Stimulated activated CD4-positive, alpha-beta T cell treated with anti-CD3 and anti-CD28 coated beads, Interleukin-4, amount 100 ng/mL, for 48 hours (primary cell): ENCODE results near the gene CD109.
"Not testable (repeated sequence)": the region's sequence is repeated elsewhere in the genome, so short reads cannot be mapped to it uniquely, and the experiment has no call there.

ENCODE experiments used
- DNase-seq, 2 donors: peaks; one replicate each; pipeline ENCODE4 v3.0.0-alpha.2; 2020; ENCODE audit warnings: low read depth in 2 of 2

The CD109 gene

DNA sequence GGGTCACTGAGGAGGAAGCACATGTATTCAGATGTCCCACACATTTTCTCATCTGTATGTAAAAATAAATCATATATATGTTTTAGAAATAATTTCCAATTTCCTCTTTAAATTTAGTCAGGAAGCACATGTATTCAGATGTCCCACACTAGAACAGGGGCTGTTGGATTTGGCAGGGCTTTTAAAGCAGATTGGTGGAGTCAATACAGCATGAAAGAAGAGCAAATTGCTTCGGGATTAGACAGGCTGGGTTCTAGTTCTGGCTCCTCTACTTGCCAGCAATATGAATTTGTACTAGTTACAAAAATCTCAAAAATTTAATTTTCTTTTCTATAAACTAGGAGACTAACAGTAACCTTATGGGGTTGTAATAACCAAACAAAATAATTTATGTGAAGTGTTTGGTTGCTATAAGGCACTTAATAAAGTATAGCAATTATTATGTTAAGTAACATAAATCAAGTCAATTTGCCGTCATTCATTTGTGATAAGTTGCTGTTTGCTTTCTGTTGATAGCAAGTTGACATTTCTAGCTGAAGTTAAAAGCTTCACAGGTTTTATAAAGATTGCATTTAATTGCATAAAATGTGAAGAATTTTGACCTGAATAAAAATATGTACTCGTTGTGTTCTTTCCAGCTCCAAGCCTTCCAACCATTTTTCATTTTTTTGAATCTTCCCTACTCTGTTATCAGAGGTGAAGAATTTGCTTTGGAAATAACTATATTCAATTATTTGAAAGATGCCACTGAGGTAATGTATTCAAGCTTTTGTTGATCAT is 88.9 kb downstream of the CD109 start:
- DNase-seq = no peak

DNA sequence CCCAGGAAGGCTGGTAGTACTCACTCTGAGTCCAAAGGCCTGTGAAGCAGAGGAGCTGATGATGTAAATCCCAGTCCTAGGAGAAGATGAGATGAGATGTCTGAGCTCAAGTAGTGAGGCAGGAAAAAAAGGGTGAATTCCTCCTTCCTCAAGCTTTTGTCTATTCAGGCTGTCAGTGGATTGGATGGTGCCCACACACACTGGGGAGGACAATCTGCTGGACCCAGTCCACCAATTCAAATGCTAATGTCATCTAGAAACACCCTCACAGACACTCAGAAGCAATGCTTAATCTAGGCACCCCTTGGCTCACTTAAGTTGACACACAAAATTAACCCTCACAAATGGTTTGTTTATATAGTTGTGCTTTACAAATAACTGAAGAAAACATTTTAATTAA is 94.6 kb downstream of the CD109 start:
- DNase-seq = no peak

DNA sequence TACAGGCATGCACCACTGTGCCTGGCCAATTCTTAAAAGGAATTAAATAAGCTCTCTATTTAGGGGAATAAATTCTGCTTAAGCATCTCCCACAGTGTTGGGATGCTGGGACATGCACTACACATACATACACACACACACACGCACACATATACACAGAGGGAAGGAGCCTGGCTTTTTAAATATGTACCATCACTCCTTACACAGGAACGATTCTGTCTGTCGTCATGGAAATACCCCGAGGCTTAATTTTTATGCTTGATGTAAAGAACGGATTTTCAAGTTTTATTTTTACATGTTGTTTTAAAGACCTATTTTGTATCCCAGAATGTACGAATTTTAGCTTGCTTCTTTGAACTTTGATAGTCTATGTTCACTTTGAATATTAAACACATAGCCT is 95.3 kb downstream of the CD109 start:
- no peak for DNase-seq

DNA sequence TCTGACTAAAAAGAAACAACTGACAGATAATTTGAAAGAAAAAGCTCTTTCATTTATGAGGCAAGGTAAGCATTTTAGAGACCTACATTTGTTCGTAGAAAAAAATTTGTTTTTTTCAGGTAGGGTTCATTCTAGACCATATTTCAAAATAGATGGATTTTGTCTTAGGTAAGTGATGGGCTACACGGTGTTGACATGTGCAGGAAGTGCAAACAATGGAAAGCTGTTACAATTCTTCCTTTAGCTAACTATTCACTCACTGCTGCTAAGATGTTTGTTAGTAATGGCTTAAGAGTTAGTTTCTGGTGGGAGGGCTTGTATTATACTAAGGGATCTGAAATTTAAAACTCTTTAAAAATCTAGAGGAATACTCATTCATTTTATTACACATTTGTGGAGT is 96.7 kb downstream of the CD109 start:
- no peak for DNase-seq

DNA sequence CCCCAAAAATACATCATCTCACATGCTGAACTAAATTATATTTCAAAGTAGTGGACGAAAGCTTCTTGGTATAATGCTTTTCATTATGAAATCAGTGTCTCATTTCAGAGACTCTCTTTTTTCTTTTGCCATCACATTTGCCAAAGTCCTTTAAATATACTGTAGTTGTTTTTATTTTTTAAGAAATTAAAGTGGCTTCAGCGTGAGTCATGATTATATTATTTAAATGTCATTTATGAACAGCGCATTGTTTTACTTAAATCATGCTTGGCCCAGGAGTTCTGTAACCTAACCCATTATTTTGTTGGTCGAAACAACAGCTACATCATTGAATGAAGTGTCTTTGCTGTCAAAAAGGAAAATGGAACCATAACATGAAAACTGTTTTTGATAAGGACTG is 100.9 kb downstream of the CD109 start:
- no peak for DNase-seq

DNA sequence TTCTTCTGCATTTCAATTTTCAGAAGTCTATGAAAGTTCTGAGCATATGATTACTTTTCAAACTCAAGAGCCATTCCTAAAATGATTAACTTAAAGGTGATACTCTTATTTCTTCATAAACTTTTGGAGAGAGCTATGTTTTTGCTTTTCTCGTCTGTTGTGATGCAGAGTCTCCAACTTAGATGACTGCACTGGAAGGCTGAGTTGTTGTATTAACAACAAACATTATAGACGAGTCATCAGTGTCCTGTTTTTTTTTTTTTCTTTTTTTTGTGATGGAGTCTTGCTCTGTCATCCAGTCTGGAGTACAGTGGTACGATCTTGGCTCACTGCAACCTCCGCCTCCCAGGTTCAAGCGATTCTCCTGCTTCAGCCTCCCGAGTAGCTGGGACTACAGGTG is 101.9 kb downstream of the CD109 start:
- DNase-seq = no peak

DNA sequence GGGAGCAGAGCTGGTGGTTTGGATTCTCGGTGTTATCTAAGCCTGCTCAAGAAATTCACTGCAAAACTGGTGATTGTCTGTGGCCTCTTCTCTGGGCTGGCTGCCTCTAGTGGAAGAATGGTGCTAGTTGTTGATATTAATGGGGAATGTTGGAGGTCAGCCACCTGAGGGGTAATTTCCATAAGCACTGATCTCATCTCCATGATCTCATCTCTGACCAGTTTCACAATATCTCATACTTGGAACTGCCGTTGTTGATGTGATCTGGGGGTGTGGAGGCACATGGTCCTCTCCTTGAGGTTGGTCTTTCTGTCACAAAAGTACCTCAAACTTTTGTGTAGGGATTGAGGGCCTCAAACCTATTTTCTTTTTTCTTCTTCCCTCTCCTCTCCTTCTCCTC is 102.6 kb downstream of the CD109 start:
- peak in 1 of 2 donors; percentile 7 for DNase-seq

DNA sequence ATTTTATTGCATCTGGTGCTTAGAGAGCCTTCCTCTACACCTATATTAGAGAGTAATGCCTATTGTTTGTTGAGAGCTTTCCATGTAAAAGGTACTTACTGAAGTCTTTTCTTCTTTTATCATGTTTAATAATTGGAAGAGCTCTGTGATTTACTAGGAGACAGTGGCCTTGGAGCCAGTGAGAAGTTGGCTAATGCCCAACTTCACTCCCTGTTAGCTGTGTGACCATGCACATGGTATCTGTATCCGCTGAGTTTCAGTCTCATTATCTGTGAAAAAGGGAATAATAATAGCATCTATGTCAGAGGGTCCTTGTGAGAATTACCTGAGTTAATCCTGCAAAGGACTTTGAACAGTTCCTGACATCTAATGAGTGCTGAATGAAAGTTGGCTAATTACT is 105.0 kb downstream of the CD109 start:
- DNase-seq = no peak

DNA sequence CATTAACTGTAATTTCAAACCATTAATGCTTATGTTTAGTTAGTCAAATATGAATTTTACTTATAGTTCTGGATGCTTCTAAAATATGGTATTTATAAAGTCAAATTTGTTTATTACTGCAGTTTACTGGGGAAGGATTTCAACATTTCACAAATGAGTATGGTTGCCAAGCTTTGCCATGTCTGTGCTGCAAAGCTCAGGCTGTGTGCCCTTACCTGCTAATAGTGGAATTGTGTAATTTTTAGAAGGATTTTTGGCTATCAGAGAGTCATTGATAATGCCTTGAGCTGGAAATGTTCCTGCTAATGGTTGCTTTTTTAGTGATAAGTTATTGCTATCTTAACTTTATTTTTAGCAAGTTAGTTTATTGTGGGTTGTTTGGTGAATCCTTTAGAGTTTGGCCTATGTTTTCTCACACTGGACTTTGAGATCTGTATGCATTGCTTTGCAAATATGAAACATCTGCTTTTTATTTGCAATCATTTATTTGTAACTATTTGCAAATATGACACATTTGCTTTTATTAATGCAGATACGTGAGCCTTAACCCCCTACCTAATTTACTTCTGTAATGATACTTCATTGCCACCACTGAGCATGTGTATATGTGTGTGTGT is 105.8 kb downstream of the CD109 start:
- no peak for DNase-seq

DNA sequence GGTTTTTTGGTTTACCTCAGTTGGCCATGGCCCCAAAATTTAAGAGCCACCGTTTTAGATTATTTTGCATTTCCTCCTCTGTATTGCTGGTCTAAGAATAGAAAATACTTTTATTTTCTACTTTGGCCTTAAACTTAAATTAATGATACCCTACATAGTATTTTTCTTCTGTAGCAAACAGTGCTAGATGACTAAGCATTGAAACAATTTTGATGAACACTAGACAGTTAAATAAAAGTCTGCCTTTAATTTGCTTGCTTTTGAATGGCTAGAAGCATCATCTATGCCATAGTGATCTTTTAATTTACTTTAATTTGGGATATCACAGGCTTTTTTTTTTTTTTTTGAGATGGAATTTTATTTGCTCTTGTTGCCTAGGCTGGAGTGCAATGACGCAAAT is 106.4 kb downstream of the CD109 start:
- DNase-seq = no peak

DNA sequence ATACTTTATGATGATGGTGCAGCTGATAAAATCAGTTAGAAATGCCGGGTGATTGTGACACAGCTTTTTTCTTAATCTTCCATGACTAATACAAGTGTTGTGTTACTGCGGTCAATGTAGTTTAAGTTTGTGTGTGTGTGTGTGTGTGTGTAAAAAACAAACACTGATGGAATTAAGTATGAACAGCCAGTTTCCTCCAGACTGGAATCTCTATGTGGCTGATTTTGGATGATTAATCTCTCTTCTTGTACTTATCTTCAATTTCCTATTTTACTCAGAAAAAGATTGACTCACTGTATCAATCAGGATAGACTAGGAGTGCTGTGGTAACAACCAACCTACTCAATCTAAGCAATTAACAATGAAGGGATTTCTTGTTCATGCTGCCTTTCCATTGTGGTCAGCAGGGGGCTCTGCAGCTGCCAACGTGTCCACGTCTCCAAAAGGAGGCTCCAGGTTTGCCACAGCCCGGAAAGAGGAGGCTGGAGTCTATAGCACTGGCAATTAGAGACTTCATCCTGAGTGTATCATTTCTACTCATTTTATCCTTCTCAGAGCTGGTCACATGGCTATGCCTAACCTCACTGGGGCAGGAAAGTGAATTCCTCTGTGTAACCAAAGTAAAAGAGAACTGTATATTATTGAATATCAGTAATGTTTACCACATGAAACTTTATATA is 107.7 kb downstream of the CD109 start:
- DNase-seq = peak in 1 of 2 donors; percentile 8

DNA sequence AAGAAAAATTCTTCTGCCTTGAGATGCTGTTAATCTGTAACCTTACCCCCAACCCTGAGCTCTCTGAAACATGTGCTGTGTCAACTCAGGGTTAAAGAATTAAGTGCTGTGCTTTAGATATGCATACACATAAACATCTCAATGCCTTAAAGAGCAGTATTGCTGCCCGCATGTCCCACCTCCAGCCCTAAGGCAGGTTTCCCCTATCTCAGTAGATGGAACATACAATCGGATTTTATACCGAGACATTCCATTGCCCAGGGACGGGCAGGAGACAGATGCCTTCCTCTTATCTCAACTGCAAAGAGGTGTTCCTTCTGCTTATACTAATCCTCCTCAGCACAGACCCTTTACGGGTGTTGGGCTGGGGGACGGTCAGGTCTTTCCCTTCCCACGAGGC is 109.2 kb downstream of the CD109 start:
- DNase-seq = not testable (repeated sequence)

DNA sequence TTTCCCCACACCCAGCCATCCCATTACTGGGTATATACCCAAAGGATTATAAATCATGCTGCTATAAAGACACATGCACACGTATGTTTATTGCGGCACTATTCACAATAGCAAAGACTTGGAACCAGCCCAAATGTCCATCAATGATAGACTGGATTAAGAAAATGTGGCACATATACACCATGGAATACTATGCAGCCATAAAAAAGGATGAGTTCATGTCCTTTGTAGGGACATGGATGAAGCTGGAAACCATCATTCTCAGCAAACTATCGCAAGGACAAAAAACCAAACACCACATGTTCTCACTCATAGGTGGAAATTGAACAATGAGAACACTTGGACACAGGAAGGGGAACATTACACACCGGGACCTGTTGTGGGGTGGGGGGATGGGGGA is 110.0 kb downstream of the CD109 start:
- DNase-seq = not testable (repeated sequence)

DNA sequence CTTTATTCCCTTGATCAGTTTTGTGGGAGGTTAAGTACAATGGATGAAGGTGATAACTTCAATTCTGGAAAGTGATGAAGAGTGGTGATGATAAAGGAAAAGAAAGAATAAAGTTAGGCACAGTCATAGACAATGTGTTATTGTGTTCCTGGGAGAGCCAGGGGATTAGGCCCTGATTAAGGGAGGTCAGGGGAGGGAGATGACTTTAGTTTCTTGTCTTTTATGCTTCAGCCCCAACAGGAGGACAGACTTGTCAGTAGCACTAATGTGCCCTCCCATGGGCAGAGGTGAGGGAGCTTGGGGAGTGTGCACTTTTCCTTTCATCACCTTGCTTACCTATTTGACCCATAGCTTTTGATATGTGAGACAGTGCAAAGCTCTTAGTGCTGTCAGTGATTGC is 115.7 kb downstream of the CD109 start:
- DNase-seq = no peak

DNA sequence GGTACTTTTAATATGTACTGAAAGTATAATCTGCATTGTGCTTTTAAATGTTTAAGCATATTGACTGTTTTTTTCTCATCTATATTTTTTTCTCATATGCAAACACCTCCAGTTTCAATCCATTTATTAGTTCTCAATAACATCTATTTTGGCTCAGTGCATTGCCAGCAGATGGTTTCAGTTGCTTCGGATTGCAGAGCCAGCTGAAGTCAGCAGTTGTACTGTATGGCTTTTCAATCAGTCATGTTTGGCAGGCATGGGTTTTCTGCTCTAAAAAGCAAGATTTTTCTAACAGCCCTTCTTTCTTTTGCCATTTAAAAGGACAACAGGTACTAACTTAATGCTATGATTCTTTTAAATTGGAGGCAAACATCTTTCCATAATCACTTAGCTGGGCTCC is 121.2 kb downstream of the CD109 start:
- no peak for DNase-seq

DNA sequence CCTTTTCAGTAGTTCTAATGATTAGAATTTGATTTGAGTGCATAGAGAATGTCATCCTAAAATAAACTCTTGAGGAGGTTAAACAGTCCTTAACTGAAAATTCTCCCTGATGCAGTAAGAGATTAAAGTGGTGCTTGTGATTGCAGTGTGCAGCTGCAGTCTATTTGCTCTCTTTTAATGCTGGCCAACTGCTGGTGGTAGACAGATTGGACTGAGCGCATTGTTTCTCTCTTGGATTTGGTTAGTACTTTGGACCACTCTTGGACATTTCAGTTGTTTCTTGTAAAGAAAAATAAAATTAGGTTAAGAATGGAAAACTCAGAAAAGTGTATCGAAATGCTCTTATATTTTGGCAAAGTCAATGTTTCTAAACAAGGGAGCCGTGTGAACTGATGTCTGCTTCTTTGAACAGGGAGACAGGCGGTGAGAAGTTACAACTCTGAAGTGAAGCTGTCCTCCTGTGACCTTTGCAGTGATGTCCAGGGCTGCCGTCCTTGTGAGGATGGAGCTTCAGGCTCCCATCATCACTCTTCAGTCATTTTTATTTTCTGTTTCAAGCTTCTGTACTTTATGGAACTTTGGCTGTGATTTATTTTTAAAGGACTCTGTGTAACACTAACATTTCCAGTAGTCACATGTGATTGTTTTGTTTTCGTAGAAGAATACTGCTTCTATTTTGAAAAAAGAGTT is 127.2 kb downstream of the CD109 start:
- no peak for DNase-seq

DNA sequence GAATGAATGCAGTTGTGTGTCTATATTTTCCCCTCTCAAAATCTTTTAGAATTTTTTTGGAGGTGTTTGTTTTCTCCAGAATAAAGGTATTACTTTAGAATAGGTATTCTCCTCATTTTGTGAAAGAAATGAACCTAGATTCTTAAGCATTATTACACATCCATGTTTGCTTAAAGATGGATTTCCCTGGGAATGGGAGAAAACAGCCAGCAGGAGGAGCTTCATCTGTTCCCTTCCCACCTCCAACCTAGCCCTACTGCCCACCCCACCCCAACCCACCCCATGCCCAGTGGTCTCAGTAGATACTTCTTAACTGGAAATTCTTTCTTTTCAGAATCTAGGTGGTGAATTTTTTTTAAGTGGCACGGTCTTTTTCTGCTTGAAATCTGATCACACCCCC is 127.8 kb downstream of the CD109 start:
- no peak for DNase-seq

DNA sequence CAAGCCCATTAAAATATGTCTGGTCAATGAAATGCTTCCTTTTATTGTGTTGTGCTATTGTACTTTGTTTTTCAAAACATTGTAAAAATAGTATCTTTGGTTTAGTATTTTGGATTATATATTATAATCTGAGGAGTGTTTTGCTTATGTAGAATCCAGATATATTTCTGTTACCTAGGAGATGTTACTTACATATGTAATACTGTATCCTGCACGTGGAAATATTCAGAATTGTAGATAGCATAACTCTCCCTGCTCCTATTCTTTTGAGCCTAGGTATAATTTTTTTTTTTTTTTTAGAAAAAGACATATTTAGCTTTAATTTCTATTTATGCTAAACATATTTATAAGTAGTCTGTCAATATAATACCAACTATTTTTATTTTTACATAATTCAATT is 130.6 kb downstream of the CD109 start:
- DNase-seq = no peak

DNA sequence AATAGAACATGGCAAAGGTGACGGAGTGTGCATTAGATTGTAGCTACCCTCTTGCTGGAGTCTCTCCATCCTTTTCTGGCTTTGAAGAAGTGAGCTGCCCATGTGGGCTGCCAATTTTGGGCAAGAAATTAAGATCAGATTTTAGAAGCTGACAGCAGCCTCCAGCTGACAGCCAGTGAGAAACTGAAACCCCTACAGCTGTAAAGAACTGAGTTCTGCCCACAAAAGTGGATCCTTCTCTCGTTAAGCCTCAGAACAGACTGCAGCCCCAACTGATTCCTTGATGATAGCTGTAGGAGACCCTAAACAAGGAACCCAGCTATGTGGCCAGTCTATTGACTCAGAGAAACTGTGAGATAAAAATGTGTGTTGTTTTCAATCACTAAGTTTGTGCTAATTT is 134.1 kb downstream of the CD109 start:
- DNase-seq = no peak

DNA sequence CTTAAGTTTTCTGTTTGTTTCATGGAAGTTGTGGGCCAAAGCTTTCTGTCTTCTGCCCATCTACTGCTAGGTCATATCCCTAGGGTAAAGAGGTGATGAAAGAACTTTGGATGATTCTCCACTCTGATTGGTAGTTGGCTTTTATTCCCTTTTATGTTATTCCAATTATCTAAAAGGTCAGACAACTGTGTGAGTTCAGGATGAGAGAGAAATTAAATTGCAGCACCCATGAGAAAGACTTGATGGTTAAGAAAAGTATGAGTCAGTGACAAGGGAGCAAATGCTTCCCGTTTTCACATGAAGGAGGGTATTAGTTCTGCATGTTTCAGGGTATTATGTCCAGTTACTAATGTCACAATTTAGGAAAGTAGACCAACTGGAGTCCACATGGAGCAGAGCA is 136.3 kb downstream of the CD109 start:
- no peak for DNase-seq

DNA sequence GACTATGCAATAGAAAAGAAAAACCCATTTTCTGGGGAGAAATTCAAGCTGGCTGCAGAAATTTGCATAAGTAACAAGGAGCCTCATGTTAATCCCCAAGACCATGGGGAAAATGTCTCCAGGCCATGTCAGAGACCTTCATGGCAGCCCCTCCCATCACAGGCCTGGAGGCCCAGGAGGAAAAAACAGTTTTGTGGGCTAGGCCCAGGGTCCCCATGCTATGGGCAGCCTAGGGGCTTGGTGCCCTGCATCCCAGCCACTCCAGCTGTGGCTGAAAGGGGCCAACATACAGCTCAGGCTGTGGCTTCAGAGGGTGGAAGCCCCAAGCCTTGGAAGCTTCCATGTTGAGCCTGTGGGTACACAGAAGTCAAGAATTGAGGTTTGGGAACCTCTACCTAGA is 148.7 kb downstream of the CD109 start:
- DNase-seq = not testable (repeated sequence)

DNA sequence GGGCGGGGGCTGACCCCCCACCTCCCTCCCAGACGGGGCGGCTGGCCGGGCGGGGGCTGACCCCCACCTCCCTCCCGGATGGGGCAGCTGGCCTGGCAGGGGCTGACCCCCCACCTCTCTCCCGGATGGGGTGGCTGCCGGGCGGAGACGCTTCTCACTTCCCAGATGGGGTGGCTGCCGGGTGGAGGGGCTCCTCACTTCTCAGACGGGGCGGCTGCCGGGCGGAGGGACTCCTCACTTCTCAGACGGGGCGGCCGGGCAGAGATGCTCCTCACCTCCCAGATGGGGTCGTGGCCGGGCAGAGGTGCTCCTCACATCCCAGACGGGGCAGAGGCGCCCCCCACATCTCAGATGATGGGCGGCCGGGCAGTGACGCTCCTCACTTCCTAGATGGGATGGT is 155.0 kb downstream of the CD109 start:
- not testable (repeated sequence) for DNase-seq
